Glutamatergic neuron (in vitro differentiated cells): ENCODE measurements around the gene ZNF280D. TPM values are rescaled to one million over a fixed set of nuclear protein-coding genes. Genes with fewer than 3 reads are reported as not detected.

ENCODE experiments used
- DNase-seq: peaks from one replicate; pipeline ENCODE4 v3.0.0; 2022
- H3K27ac Mint-ChIP-seq: one replicate; pipeline ENCODE4 v1.8.0; 2020; ENCODE audit warnings: mild to moderate bottlenecking, mixed read lengths, inconsistent platforms; ENCODE audit not compliant: unreplicated experiment
- H3K27me3 Mint-ChIP-seq: one replicate; pipeline ENCODE4 v1.8.0; 2020; ENCODE audit warnings: mild to moderate bottlenecking, moderate library complexity, mixed read lengths, inconsistent platforms; ENCODE audit not compliant: unreplicated experiment
- H3K36me3 Mint-ChIP-seq: one replicate; pipeline ENCODE4 v1.8.0; 2020; ENCODE audit warnings: mild to moderate bottlenecking, mixed read lengths, inconsistent platforms; ENCODE audit not compliant: unreplicated experiment
- H3K4me1 Mint-ChIP-seq: one replicate; pipeline ENCODE4 v1.8.0; 2020; ENCODE audit warnings: mild to moderate bottlenecking, low read depth, mixed read lengths, inconsistent platforms; ENCODE audit not compliant: unreplicated experiment
- H3K4me3 Mint-ChIP-seq: one replicate; pipeline ENCODE4 v1.8.0; 2020; ENCODE audit warnings: mild to moderate bottlenecking, mixed read lengths, inconsistent platforms; ENCODE audit not compliant: unreplicated experiment
- H3K9me3 Mint-ChIP-seq: one replicate; pipeline ENCODE4 v1.8.0; 2020; ENCODE audit warnings: mild to moderate bottlenecking, moderate library complexity, mixed read lengths, inconsistent platforms; ENCODE audit not compliant: unreplicated experiment
- total RNA-seq: library from RNA; stranded (reverse); fragmentation: NEBNext Ultra II Directional; extraction: Animal tissue kit (Norgen Biotek cat#: 25700); gene quantifications from one replicate; pipeline ENCODE4 v1.2.1, GENCODE V29; 2021; ENCODE audit not compliant: unreplicated experiment
- TF ChIP-seq, protein P1 (sequence below): fragments of 200-600 bp; sonication (generic); IDR thresholded peaks from one replicate; pipeline ENCODE4 v1.5.0; 2021; ENCODE audit not compliant: partially characterized antibody, unreplicated experiment

Gene ZNF280D
- total RNA-seq, 1 donor from 2014 or later, result 35.9 TPM

DNA sequence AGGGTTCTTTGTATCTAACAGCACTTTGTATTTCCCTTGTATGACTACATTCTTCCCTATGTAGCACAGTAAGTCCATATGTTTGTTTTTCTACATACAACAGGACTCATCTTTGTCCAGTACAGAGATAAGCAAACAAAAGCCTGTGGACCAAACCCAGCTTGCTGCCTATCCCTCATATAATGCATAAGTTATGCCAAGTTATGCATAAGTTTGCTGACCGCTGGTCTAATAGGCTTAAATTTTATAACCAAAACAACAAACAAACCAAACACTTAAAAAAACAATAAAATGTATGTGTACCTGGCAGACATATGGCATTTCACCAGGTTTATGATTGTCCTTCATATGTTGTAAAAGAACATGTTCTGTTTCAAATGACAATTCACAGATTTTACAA is 56.0 kb downstream of the ZNF280D start:
- DNase-seq, result no peak
- TF ChIP-seq, protein P1, sequence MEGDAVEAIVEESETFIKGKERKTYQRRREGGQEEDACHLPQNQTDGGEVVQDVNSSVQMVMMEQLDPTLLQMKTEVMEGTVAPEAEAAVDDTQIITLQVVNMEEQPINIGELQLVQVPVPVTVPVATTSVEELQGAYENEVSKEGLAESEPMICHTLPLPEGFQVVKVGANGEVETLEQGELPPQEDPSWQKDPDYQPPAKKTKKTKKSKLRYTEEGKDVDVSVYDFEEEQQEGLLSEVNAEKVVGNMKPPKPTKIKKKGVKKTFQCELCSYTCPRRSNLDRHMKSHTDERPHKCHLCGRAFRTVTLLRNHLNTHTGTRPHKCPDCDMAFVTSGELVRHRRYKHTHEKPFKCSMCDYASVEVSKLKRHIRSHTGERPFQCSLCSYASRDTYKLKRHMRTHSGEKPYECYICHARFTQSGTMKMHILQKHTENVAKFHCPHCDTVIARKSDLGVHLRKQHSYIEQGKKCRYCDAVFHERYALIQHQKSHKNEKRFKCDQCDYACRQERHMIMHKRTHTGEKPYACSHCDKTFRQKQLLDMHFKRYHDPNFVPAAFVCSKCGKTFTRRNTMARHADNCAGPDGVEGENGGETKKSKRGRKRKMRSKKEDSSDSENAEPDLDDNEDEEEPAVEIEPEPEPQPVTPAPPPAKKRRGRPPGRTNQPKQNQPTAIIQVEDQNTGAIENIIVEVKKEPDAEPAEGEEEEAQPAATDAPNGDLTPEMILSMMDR, result no peak
- Mint-ChIP-seq H3K9me3 (no peaks in the 10 kb centered on the region), H3K27ac (no peak overlapping the region), H3K4me1 (no peaks in the 10 kb centered on the region), H3K4me3 (no peak overlapping the region), H3K36me3 (no peaks in the 10 kb centered on the region), H3K27me3 (no peaks in the 10 kb centered on the region)

DNA sequence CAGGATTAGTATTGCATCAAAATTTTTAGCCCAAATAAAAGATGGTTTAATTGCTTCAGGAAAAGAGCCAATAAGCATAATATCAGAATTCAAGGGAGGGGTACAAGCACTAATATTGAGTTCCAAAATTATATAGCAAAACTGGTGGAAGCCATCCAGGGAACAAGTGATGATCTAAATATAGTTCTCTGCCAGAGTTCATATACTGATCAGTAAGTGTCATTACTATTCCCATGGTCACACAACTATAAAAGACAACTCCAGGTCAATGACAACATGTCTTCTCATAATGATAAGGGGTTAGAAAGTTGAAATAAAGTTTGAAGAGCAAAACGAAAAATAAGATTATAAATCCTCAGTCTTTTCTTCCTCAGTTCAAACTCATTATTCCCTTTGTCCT is 57.4 kb downstream of the ZNF280D start:
- Mint-ChIP-seq H3K4me3 (no peak overlapping the region), H3K27ac (no peak overlapping the region), H3K9me3 (no peaks in the 10 kb centered on the region), H3K36me3 (no peaks in the 10 kb centered on the region), H3K27me3 (no peaks in the 10 kb centered on the region), H3K4me1 (no peaks in the 10 kb centered on the region)
- DNase-seq, result no peak
- TF ChIP-seq, protein P1, result no peak

DNA sequence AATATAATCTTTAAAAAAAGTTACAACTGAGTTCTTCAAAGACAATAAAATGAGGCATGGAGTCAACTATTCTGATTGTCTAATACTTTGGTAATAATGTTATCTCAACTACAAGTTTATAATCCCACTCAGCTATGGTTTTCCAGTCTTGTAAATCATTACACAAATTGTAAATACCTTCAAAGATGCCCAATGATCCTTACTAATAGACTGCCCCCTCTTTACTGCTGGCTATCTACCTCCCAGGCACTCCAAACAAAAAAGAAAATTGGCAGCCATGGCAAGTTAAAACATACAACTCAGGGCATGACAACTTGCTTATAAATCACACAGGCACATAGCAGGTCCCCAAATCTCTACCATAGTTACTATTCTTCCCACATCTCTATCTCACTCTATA is 58.5 kb downstream of the ZNF280D start:
- H3K9me3 Mint-ChIP-seq, result no peaks in the 10 kb centered on the region
- H3K27ac Mint-ChIP-seq, result no peak overlapping the region
- no peaks in the 10 kb centered on the region for H3K36me3 Mint-ChIP-seq

DNA sequence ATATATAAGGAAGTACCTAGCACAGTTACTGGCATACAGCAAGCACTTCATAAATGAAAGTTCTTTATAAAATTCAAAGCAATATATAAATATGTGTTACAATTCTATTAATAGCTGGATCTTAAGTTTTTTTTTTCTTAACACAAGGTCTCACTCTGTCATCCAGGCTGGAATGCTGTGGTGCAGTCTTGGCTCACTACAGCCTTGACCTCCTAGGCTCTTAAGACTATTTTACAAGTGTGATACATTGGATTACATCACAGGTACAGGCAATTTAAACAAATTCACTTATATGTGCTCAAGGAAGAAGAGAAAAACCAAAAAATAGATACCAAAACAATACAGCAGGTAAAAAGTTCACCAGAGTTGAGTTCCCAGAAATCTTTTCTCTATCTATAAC is 60.6 kb downstream of the ZNF280D start:
- Mint-ChIP-seq H3K9me3 (no peaks in the 10 kb centered on the region), H3K27ac (no peak overlapping the region), H3K27me3 (no peaks in the 10 kb centered on the region), H3K4me3 (no peak overlapping the region), H3K36me3 (no peaks in the 10 kb centered on the region), H3K4me1 (no peaks in the 10 kb centered on the region)
- TF ChIP-seq, protein P1, result no peak
- no peak for DNase-seq

More for the DNA sequence above, 58.5 kb downstream of the ZNF280D start:
- TF ChIP-seq, protein P1, result no peak
- DNase-seq, result no peak
- Mint-ChIP-seq H3K4me1 (no peaks in the 10 kb centered on the region), H3K4me3 (no peak overlapping the region), H3K27me3 (no peaks in the 10 kb centered on the region)

DNA sequence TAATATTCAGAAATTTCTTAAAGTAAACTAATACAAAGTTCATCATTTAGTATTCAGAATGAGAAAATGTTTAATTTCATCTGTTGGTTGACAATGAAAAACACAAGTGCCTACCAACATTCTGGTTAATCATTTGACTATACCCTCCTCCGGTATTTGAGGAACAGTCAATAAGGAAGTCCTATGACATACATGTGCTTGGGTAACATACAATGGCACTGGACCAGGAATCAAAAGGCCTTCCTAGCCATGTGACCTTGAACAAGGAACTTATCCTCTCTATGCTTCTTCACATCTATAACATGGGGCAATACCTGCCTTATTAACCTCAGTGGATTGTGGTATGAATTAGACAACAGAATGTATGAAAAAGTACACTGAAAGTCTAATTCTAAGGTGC is 65.8 kb downstream of the ZNF280D start:
- TF ChIP-seq, protein P1, result no peak
- H3K4me3 Mint-ChIP-seq, result no peak overlapping the region
- no peaks in the 10 kb centered on the region for H3K4me1 Mint-ChIP-seq
- H3K27ac Mint-ChIP-seq, result no peak overlapping the region
- H3K27me3 Mint-ChIP-seq, result no peaks in the 10 kb centered on the region
- H3K36me3 Mint-ChIP-seq, result no peaks in the 10 kb centered on the region
- DNase-seq, result no peak
- no peaks in the 10 kb centered on the region for H3K9me3 Mint-ChIP-seq
